GM23248 (cell line): ENCODE results near the gene MOB2.

Source experiments
- EZH2 ChIP-seq: fragments of 200-600 bp; sonication (generic); IDR thresholded peaks from 2 replicates; pipeline ENCODE4 v1.6.1; 2018; ENCODE audit warnings: antibody characterized with exemption, mild to moderate bottlenecking; ENCODE audit not compliant: insufficient read depth, poor library complexity, severe bottlenecking
- EZH2phosphoT487 ChIP-seq: fragments of 200-600 bp; sonication (generic); IDR thresholded peaks from 2 replicates; pipeline ENCODE4 v1.6.1; 2018; ENCODE audit warnings: antibody characterized with exemption, moderate library complexity, mild to moderate bottlenecking, low read depth; ENCODE audit not compliant: insufficient read depth

DNA sequence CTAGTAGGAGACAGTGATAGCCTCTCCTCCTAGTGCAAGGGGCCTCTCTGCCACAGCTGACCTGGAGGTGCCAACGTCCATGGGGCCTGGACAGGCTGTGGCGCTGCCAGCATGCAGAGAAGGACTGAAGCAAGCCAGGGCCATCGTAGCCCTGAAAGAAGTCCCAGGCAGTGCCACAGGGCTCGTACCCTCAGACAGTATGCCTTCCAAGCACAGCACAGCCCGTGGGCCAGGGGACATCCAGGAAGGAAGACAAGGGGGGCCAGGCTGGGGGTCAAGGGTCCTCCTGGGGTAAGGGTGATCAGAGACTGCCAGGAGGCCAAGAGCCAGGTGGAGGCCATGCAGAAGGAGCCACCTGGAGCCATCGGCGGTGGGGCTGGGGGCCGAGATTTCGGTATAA lies 20.4 kb upstream of the MOB2 start:
- no peak for TF ChIP-seq EZH2
- TF ChIP-seq EZH2phosphoT487, result no peak
